Measurements from ENCODE around the gene WBP4. TPM values are rescaled to one million over a fixed set of nuclear protein-coding genes. Genes with fewer than 3 reads are reported as not detected.
"Not testable (repeated sequence)": the region's sequence is repeated elsewhere in the genome, so short reads cannot be mapped to it uniquely, and the experiment has no call there.

The WBP4 gene
- total RNA-seq, 1 experiment from 2014 or later = 14.5 TPM

GRCh38 chr13:41034881-41035280 lies 26.4 kb upstream of the WBP4 start:
- no peak for ATAC-seq
- CTCF ChIA-PET = no interaction called here
- BruUV-seq (replicated peaks) = no TSS peak

GRCh38 chr13:41036557-41036956 lies 24.8 kb upstream of the WBP4 start:
- H3K27me3 ChIP-seq (ENCODE audit: insufficient read depth, low read length); H3K36me3 ChIP-seq (ENCODE audit: control insufficient read depth in 1 of 2, insufficient read depth in 2 of 2, low read length in 2 of 2); ATAC-seq; CTCF ChIA-PET; H3K27ac ChIP-seq (ENCODE audit: low read depth, low read length); POLR2A ChIA-PET; DNase-seq (ENCODE audit: low read depth, low spot score); H2AFZ ChIP-seq (ENCODE audit: low read depth, low read length, poor library complexity, severe bottlenecking); H3K9ac ChIP-seq (ENCODE audit: low read length); H3K9me2 ChIP-seq (ENCODE audit: insufficient read depth); RAD21 ChIA-PET (ENCODE audit: low non-redundant PET in 1 of 2, low total read pairs in 2 of 2, uncharacterized antibody in 2 of 2, unreplicated experiment in 2 of 2); H3K4me3 ChIP-seq (replicated peaks in 1 of 2; ENCODE audit: low read depth in 1 of 2, low read length in 2 of 2); H3K4me1 ChIP-seq (ENCODE audit: control insufficient read depth in 1 of 2, insufficient read depth in 2 of 2, low read length in 2 of 2); BruUV-seq (replicated peaks); H3K79me2 ChIP-seq (ENCODE audit: insufficient read depth, low read length); intact Hi-C loops (cut with micrococcal nuclease); H4K20me1 ChIP-seq (ENCODE audit: insufficient read depth); H3K4me2 ChIP-seq (ENCODE audit: low read length); H3K9me3 ChIP-seq (ENCODE audit: control insufficient read depth in 1 of 2, insufficient read depth in 1 of 2, low read depth in 1 of 2, low read length in 2 of 2): not testable (repeated sequence)

More at GRCh38 chr13:41034881-41035280, 26.4 kb upstream of the WBP4 start:
- Histone ChIP-seq H4K20me1 (ENCODE audit: insufficient read depth) (no peaks in the 10 kb centered on the region), H3K36me3 (ENCODE audit: control insufficient read depth in 1 of 2, insufficient read depth in 2 of 2, low read length in 2 of 2) (no peaks in the 10 kb centered on the region), H3K27ac (ENCODE audit: low read depth, low read length) (no peak overlapping the region), H3K4me3 (replicated peaks in 1 of 2; ENCODE audit: low read depth in 1 of 2, low read length in 2 of 2) (no peak overlapping the region), H2AFZ (ENCODE audit: low read depth, low read length, poor library complexity, severe bottlenecking) (no peak overlapping the region), H3K9me2 (ENCODE audit: insufficient read depth) (no peaks in the 10 kb centered on the region), H3K9ac (ENCODE audit: low read length) (no peak overlapping the region), H3K4me2 (ENCODE audit: low read length) (no peak overlapping the region), H3K27me3 (ENCODE audit: insufficient read depth, low read length) (no peaks in the 10 kb centered on the region), H3K79me2 (ENCODE audit: insufficient read depth, low read length) (peaks cover 6% of the 10 kb centered on the region; the same call in 1 of the 2 replicates), H3K9me3 (ENCODE audit: control insufficient read depth in 1 of 2, insufficient read depth in 1 of 2, low read depth in 1 of 2, low read length in 2 of 2) (no peaks in the 10 kb centered on the region), H3K4me1 (ENCODE audit: control insufficient read depth in 1 of 2, insufficient read depth in 2 of 2, low read length in 2 of 2) (no peaks in the 10 kb centered on the region)
- TF ChIP-seq EGR1 (IDR thresholded peaks at IDR 0.05; ENCODE audit: low read depth) = no peak
- DNase-seq (ENCODE audit: low read depth, low spot score) = no peak
- RAD21 ChIA-PET (ENCODE audit: low non-redundant PET in 1 of 2, low total read pairs in 2 of 2, uncharacterized antibody in 2 of 2, unreplicated experiment in 2 of 2) = no interaction called here
- POLR2A ChIA-PET = no interaction called here
- intact Hi-C loops (cut with micrococcal nuclease) = no loop called here

- intact Hi-C loops (cut with micrococcal nuclease) = no loop called here
- RAD21 ChIA-PET (ENCODE audit: low non-redundant PET in 1 of 2, low total read pairs in 2 of 2, uncharacterized antibody in 2 of 2, unreplicated experiment in 2 of 2) = no interaction called here
- CTCF ChIA-PET = interaction anchor here (0.9 kb wide), 1 partner anchor 16 kb away, joined by 3 read pairs; no protein-coding TSS in a partner anchor
- DNase-seq (ENCODE audit: low read depth, low spot score) = no peak
- TF ChIP-seq RAD21 (IDR thresholded peaks at IDR 0.05; ENCODE audit: low read depth) (no peak), FOSL1 (IDR thresholded peaks at IDR 0.05; ENCODE audit: low read depth) (no peak)
- no peak for ATAC-seq
- Histone ChIP-seq H3K4me3 (replicated peaks in 1 of 2; ENCODE audit: low read depth in 1 of 2, low read length in 2 of 2) (no peak overlapping the region), H4K20me1 (ENCODE audit: insufficient read depth) (no peaks in the 10 kb centered on the region), H3K4me1 (ENCODE audit: control insufficient read depth in 1 of 2, insufficient read depth in 2 of 2, low read length in 2 of 2) (0 out of 4 replicates have a peak, but pooled peaks cover 0 to 4% of the 10 kb centered on the region in 2 experiments), H3K9me3 (ENCODE audit: control insufficient read depth in 1 of 2, insufficient read depth in 1 of 2, low read depth in 1 of 2, low read length in 2 of 2) (no peaks in the 10 kb centered on the region), H3K9ac (ENCODE audit: low read length) (no peak overlapping the region), H3K9me2 (ENCODE audit: insufficient read depth) (no peaks in the 10 kb centered on the region), H3K79me2 (ENCODE audit: insufficient read depth, low read length) (peaks cover 6% of the 10 kb centered on the region; the same call in 1 of the 2 replicates), H3K27ac (ENCODE audit: low read depth, low read length) (no peak overlapping the region), H3K36me3 (ENCODE audit: control insufficient read depth in 1 of 2, insufficient read depth in 2 of 2, low read length in 2 of 2) (no peaks in the 10 kb centered on the region), H2AFZ (ENCODE audit: low read depth, low read length, poor library complexity, severe bottlenecking) (no peak overlapping the region), H3K4me2 (ENCODE audit: low read length) (no peak overlapping the region), H3K27me3 (ENCODE audit: insufficient read depth, low read length) (no peaks in the 10 kb centered on the region)
- BruUV-seq (replicated peaks) = no TSS peak
- POLR2A ChIA-PET = no interaction called here
Observed at GRCh38 chr13:41039746-41040145, 21.6 kb upstream of the WBP4 start.

Measured in HCT116 (cell line).